SK-N-MC (cell line): ENCODE measurements around the gene KIAA1191.

Experiments
- EZH2 ChIP-seq: fragments of 200-600 bp; sonication (generic); IDR thresholded peaks from one replicate; pipeline ENCODE4 v1.6.1; 2017; ENCODE audit warnings: antibody characterized with exemption
- POLR2AphosphoS5 ChIP-seq: IDR thresholded peaks from 2 replicates; pipeline ENCODE4 v1.6.1; 2012; ENCODE audit warnings: mild to moderate bottlenecking, low read depth, low read length, borderline replicate concordance

DNA sequence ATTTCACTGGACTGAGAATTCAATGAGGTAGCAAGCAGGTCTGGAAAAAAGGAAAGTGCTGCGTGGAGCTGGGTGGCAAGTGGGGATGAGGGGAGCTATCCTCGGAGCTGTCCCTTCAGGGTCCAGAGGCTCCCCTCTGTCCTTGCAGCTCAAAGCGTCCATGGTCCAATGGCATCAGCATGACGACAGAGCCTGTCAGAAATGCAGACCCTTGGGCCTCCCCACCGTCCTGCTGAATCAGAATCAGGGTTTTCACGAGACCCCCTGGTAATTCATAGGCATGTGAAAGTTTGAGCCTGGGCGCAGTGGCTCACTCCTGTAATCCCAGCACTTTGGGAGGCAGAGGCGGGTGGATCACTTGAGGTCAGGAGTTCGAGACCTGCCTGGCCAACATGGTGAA, 32.5 kb upstream of the KIAA1191 start:
- TF ChIP-seq EZH2 (no peak), POLR2AphosphoS5 (no peak)
